Spleen (tissue), 11 donors: Measurements from ENCODE around the gene WDR38. TPM values are rescaled to one million over a fixed set of nuclear protein-coding genes. Genes with fewer than 3 reads are reported as not detected.
A peak's percentile ranks its signal among the peaks of the same experiment; 100 is the strongest.

Experiments used
- DNase-seq: peaks from one replicate; pipeline ENCODE4 v3.0.0-alpha.2; 2020
- H3K27ac ChIP-seq, 8 donors: fragments of 200-600 bp; sonication (generic) in 7 of 8; 1 replicate in 4 of 8; 2 replicates in 4 of 8; pipeline versions ENCODE4 v1.5.0 to v1.8.0; 2016 to 2021; ENCODE audit warnings: inconsistent platforms in 4 of 8, mild to moderate bottlenecking in 4 of 8, moderate library complexity in 1 of 8
- H3K27me3 ChIP-seq, 7 donors: fragments of 200-600 bp; sonication (generic) in 6 of 7; replicated peaks in 1 of 7; 1 replicate in 4 of 7; 2 replicates in 3 of 7; pipeline versions ENCODE4 v1.5.0 to v1.8.0; 2016 to 2021; ENCODE audit warnings: inconsistent platforms in 3 of 7, mild to moderate bottlenecking in 1 of 7
- H3K36me3 ChIP-seq, 6 donors: fragments of 200-600 bp; sonication (generic) in 5 of 6; 1 replicate in 4 of 6; 2 replicates in 2 of 6; pipeline versions ENCODE4 v1.5.0 to v1.8.0; 2016 to 2021; ENCODE audit warnings: inconsistent platforms in 2 of 6
- H3K4me1 ChIP-seq, 6 donors: fragments of 200-600 bp; sonication (generic) in 5 of 6; 1 replicate in 3 of 6; 2 replicates in 3 of 6; pipeline versions ENCODE4 v1.5.0 to v1.8.0; 2016 to 2021; ENCODE audit warnings: inconsistent platforms in 3 of 6
- H3K4me3 ChIP-seq, 8 donors: fragments of 200-600 bp; sonication (generic) in 7 of 8; 1 replicate in 4 of 8; 2 replicates in 4 of 8; pipeline versions ENCODE4 v1.5.0 to v1.8.0; 2016 to 2021; ENCODE audit warnings: inconsistent platforms in 4 of 8, mild to moderate bottlenecking in 4 of 8, moderate library complexity in 2 of 8
- H3K9me3 ChIP-seq, 8 donors: fragments of 200-600 bp; sonication (generic) in 7 of 8; 1 replicate in 4 of 8; 2 replicates in 4 of 8; pipeline versions ENCODE4 v1.5.0 to v1.8.0; 2016 to 2021; ENCODE audit warnings: inconsistent platforms in 4 of 8
- CTCF ChIP-seq, 11 experiments: fragments of 200-600 bp in 7 of 11; fragments of 450-650 bp in 4 of 11; sonication (generic) in 4 of 11; IDR thresholded peaks in 8 of 11; conservative IDR thresholded peaks in 3 of 11; 1 replicate in 7 of 11; 2 replicates in 4 of 11; pipeline versions ENCODE4 v1.4.0 to v1.8.0; 2016 to 2021; ENCODE audit warnings: antibody characterized with exemption in 11 of 11, inconsistent platforms in 4 of 11, mild to moderate bottlenecking in 1 of 11
- POLR2A ChIP-seq, 3 donors: fragments of 450-650 bp; IDR thresholded peaks; one replicate each; pipeline ENCODE4 v1.5.1; 2017; ENCODE audit warnings: antibody characterized with exemption in 3 of 3, mild to moderate bottlenecking in 1 of 3
- POLR2AphosphoS5 ChIP-seq, 3 donors: sonication (generic); formaldehyde crosslinking; IDR thresholded peaks; one replicate each; pipeline ENCODE4 v1.5.1; 2017; ENCODE audit warnings: antibody characterized with exemption in 3 of 3
- WGBS, 5 donors: extraction: QIAGEN DNeasy Blood & Tissue Kit in 3 of 5; methylation state at CpG; one replicate each; pipeline versions ENCODE4 v1.1.5 to v1.1.7; 2013 to 2018; 5-methylcytosine and 5-hydroxymethylcytosine counted together
- intact Hi-C: fragments of 100-400 bp; cut with DNase I; formaldehyde crosslinking; loops from one replicate; pipeline ENCODE4 v1.15.0; 2023; ENCODE audit warnings: low total_unique reads
- polyA plus RNA-seq, 3 donors: library from polyadenylated mRNA; stranded (reverse); fragments of 200-250 nt; gene quantifications; one replicate each; pipeline ENCODE4 v1.2.1, GENCODE V29; 2013
- total RNA-seq, 7 donors: library from RNA; depleted of rRNA in 3 of 7; stranded (reverse); fragments of >200 nt in 3 of 7; fragmentation: NEBNext Ultra II Directional in 4 of 7; extraction: Animal tissue kit (Norgen Biotek cat#: 25700) in 4 of 7; gene quantifications; one replicate each; pipeline versions ENCODE4 v1.1.0 to v1.2.1, GENCODE V29; 2016 to 2021
- donor health status: healthy with polysubstance abuse.
- donor health status: DM: no; HTN: no; CAD: no; lungs with moderate emphysema.
- donor health status: DM: no; HTN: no; CAD: no.
- donor health status: Bipolar disorder and iron deficiency.
- donor health status: healthy.
- donor health status: DM: no; HTN: no; CAD: no.
- donor health status: DM: yes; HTN: yes; CAD: no.

WDR38 gene
- total and polyA plus RNA-seq, 10 donors: not detected

- Histone ChIP-seq H3K4me3 (no peak overlapping the region), H3K4me1 (no peaks in the 10 kb centered on the region), H3K36me3 (peaks cover 0 to 92% (median 72%) of the 10 kb centered on the region in 6 donors), H3K27ac (no peak overlapping the region), H3K9me3 (no peaks in the 10 kb centered on the region), H3K27me3 (no peaks in the 10 kb centered on the region)
- TF ChIP-seq CTCF (IDR thresholded peaks at IDR 0.05 in 8 of 11, conservative IDR thresholded peaks at IDR 0.05 in 3 of 11) (no peak), POLR2A (IDR thresholded peaks at IDR 0.05) (no peak), POLR2AphosphoS5 (IDR thresholded peaks at IDR 0.05) (no peak)
- intact Hi-C loops: no loop called here
- 85 to 93% (median 90%) methylated on average over 9 of the region's 9 CpGs for WGBS, 5 donors
- DNase-seq: no peak
Measured at GRCh38 chr9:124894035-124894740, 40.9 kb downstream of the WDR38 start.

GRCh38 chr9:124894741-124895170 is 41.5 kb downstream of the WDR38 start:
- no peaks in the 10 kb centered on the region for H3K4me1 ChIP-seq
- H3K36me3 ChIP-seq: peaks cover 0 to 92% (median 72%) of the 10 kb centered on the region in 6 donors
- intact Hi-C loops: no loop called here
- DNase-seq: no peak
- H3K9me3 ChIP-seq: no peaks in the 10 kb centered on the region
- H3K27ac ChIP-seq: no peak overlapping the region
- no peaks in the 10 kb centered on the region for H3K27me3 ChIP-seq
- TF ChIP-seq CTCF (IDR thresholded peaks at IDR 0.05 in 8 of 11, conservative IDR thresholded peaks at IDR 0.05 in 3 of 11) (peak in 9 of 11 experiments; percentile 15 to 56 (median 39)), POLR2A (IDR thresholded peaks at IDR 0.05) (no peak)
- no peak overlapping the region for H3K4me3 ChIP-seq

GRCh38 chr9:124897570-124898460 is 44.6 kb downstream of the WDR38 start:
- no peaks in the 10 kb centered on the region for H3K27me3 ChIP-seq
- H3K9me3 ChIP-seq: no peaks in the 10 kb centered on the region
- peaks cover 0 to 92% (median 55%) of the 10 kb centered on the region in 6 donors for H3K36me3 ChIP-seq
- no peak for DNase-seq
- H3K4me1 ChIP-seq: no peaks in the 10 kb centered on the region
- WGBS, 5 donors: 86 to 95% (median 94%) methylated on average over 6 of the region's 6 CpGs
- no peak overlapping the region for H3K27ac ChIP-seq
- intact Hi-C loops: no loop called here
- no peak overlapping the region for H3K4me3 ChIP-seq
- TF ChIP-seq CTCF (IDR thresholded peaks at IDR 0.05 in 8 of 11, conservative IDR thresholded peaks at IDR 0.05 in 3 of 11) (no peak), POLR2AphosphoS5 (IDR thresholded peaks at IDR 0.05) (no peak), POLR2A (IDR thresholded peaks at IDR 0.05) (no peak)

GRCh38 chr9:124899845-124900244 is 46.6 kb downstream of the WDR38 start:
- peaks cover 0 to 93% (median 44%) of the 10 kb centered on the region in 6 donors for H3K36me3 ChIP-seq
- TF ChIP-seq CTCF (IDR thresholded peaks at IDR 0.05 in 8 of 11, conservative IDR thresholded peaks at IDR 0.05 in 3 of 11) (no peak), POLR2AphosphoS5 (IDR thresholded peaks at IDR 0.05) (no peak), POLR2A (IDR thresholded peaks at IDR 0.05) (no peak)
- no peak overlapping the region for H3K4me3 ChIP-seq
- H3K4me1 ChIP-seq: no peaks in the 10 kb centered on the region
- intact Hi-C loops: no loop called here
- H3K27ac ChIP-seq: no peak overlapping the region
- no peaks in the 10 kb centered on the region for H3K9me3 ChIP-seq
- no peaks in the 10 kb centered on the region for H3K27me3 ChIP-seq
- whole genome bisulfite sequencing, 5 donors: 86 to 94% (median 92%) methylated on average over 8 to 9 of the region's 9 CpGs
- DNase-seq: no peak
